Left lung (tissue), 10 donors: ENCODE measurements around the gene RPS6KA2. TPM values are rescaled to one million over a fixed set of nuclear protein-coding genes. Genes with fewer than 3 reads are reported as not detected.

ENCODE experiments used
- ATAC-seq: fragments of 200-7000 bp; cut with Tn5 transposase; one replicate; pipeline ENCODE4 v1.9.1; 2020; ENCODE audit warnings: moderate library complexity
- DNase-seq, 4 donors: peaks; one replicate each; pipeline ENCODE4 v3.0.0-alpha.2; 2013 to 2020
- H3K27ac ChIP-seq, 2 donors: fragments of 200-600 bp; sonication (generic) in 1 of 2; one replicate each; pipeline versions ENCODE4 v1.5.0 to v1.8.0; 2020 to 2021
- H3K27me3 ChIP-seq, 2 donors: fragments of 200-600 bp; sonication (generic) in 1 of 2; one replicate each; pipeline versions ENCODE4 v1.5.0 to v1.8.0; 2020 to 2021
- H3K36me3 ChIP-seq, 2 donors: fragments of 200-600 bp; sonication (generic) in 1 of 2; one replicate each; pipeline versions ENCODE4 v1.5.0 to v1.8.0; 2020 to 2021
- H3K4me1 ChIP-seq, 2 donors: fragments of 200-600 bp; one replicate each; pipeline ENCODE4 v1.8.0; 2021
- H3K4me3 ChIP-seq, 2 donors: fragments of 200-600 bp; sonication (generic) in 1 of 2; one replicate each; pipeline versions ENCODE4 v1.5.0 to v1.8.0; 2020 to 2021; ENCODE audit warnings: mild to moderate bottlenecking in 1 of 2
- H3K9me3 ChIP-seq, 2 donors: fragments of 200-600 bp; sonication (generic) in 1 of 2; one replicate each; pipeline versions ENCODE4 v1.5.0 to v1.8.0; 2020 to 2021
- CTCF ChIP-seq, 2 donors: fragments of 200-600 bp; sonication (generic) in 1 of 2; IDR thresholded peaks; one replicate each; pipeline versions ENCODE4 v1.5.0 to v1.8.0; 2021; ENCODE audit warnings: antibody characterized with exemption in 2 of 2
- intact Hi-C, 2 donors: fragments of 100-400 bp; cut with DNase I; formaldehyde crosslinking; loops; one replicate each; pipeline versions ENCODE4 v1.11.2 to v1.14.2; 2022
- polyA plus RNA-seq, 6 donors: library from polyadenylated mRNA; unstranded; fragments of 120-200 nt; gene quantifications; one replicate each; pipeline ENCODE4 v1.2.1, GENCODE V29; 2013; ENCODE audit not compliant: insufficient read length in 6 of 6
- total RNA-seq, 2 donors: library from RNA; stranded (reverse); fragmentation: NEBNext Ultra II Directional; extraction: Animal tissue kit (Norgen Biotek cat#: 25700); gene quantifications; one replicate each; pipeline ENCODE4 v1.2.1, GENCODE V29; 2021
- donor health status: DM: no; HTN: yes; CAD: no.
- donor health status: DM: no; HTN: no; CAD: no.

Gene RPS6KA2
- total and polyA plus RNA-seq, 8 donors: 42.0 to 160 (median 48.0) TPM

- Histone ChIP-seq H3K27ac (no peak overlapping the region), H3K9me3 (peaks cover 0 to 3% of the 10 kb centered on the region in 2 donors), H3K36me3 (peaks cover 0 to 67% of the 10 kb centered on the region in 2 donors), H3K27me3 (no peaks in the 10 kb centered on the region), H3K4me3 (no peak overlapping the region), H3K4me1 (no peaks in the 10 kb centered on the region)
- TF ChIP-seq CTCF (IDR thresholded peaks at IDR 0.05): no peak
- ATAC-seq (no peak), DNase-seq (no peak)
- intact Hi-C loops: no loop called here
These were observed 172.1 kb downstream of the RPS6KA2 start for GRCh38 chr6:166454692-166455515.

- no peaks in the 10 kb centered on the region for H3K27me3 ChIP-seq
- no peak overlapping the region for H3K4me3 ChIP-seq
- H3K36me3 ChIP-seq: peaks cover 0 to 64% of the 10 kb centered on the region in 2 donors
- ATAC-seq (no peak), DNase-seq (no peak)
- H3K27ac ChIP-seq: no peak overlapping the region
- intact Hi-C loops: no loop called here
- H3K9me3 ChIP-seq: peaks cover 0 to 3% of the 10 kb centered on the region in 2 donors
- H3K4me1 ChIP-seq: no peaks in the 10 kb centered on the region
- TF ChIP-seq CTCF (IDR thresholded peaks at IDR 0.05): no peak
These were observed 173.4 kb downstream of the RPS6KA2 start for GRCh38 chr6:166453651-166454050.

- H3K36me3 ChIP-seq: peaks cover 0 to 70% of the 10 kb centered on the region in 2 donors
- no peak overlapping the region for H3K27ac ChIP-seq
- H3K4me3 ChIP-seq: no peak overlapping the region
- no peak for TF ChIP-seq CTCF (IDR thresholded peaks at IDR 0.05)
- intact Hi-C loops: no loop called here
- H3K9me3 ChIP-seq: no peaks in the 10 kb centered on the region
- H3K4me1 ChIP-seq: no peaks in the 10 kb centered on the region
- H3K27me3 ChIP-seq: no peaks in the 10 kb centered on the region
- ATAC-seq (no peak), DNase-seq (no peak)
These were observed 176.7 kb downstream of the RPS6KA2 start for GRCh38 chr6:166450167-166450873.

- intact Hi-C loops: no loop called here
- Histone ChIP-seq H3K4me1 (no peaks in the 10 kb centered on the region), H3K27ac (no peak overlapping the region), H3K4me3 (no peak overlapping the region), H3K9me3 (no peaks in the 10 kb centered on the region), H3K36me3 (peaks cover 0 to 73% of the 10 kb centered on the region in 2 donors), H3K27me3 (no peaks in the 10 kb centered on the region)
- ATAC-seq (no peak), DNase-seq (no peak)
- TF ChIP-seq CTCF (IDR thresholded peaks at IDR 0.05): no peak
These were observed 177.4 kb downstream of the RPS6KA2 start for GRCh38 chr6:166449641-166450040.

- H3K4me3 ChIP-seq: no peak overlapping the region
- no peak overlapping the region for H3K27ac ChIP-seq
- no peaks in the 10 kb centered on the region for H3K4me1 ChIP-seq
- peaks cover 0 to 75% of the 10 kb centered on the region in 2 donors for H3K36me3 ChIP-seq
- no peak for ATAC-seq
- no peak for TF ChIP-seq CTCF (IDR thresholded peaks at IDR 0.05)
- intact Hi-C loops: no loop called here
- no peaks in the 10 kb centered on the region for H3K27me3 ChIP-seq
- no peak for DNase-seq
- no peaks in the 10 kb centered on the region for H3K9me3 ChIP-seq
These were observed 178.0 kb downstream of the RPS6KA2 start for GRCh38 chr6:166449036-166449435.
